Measurements from ENCODE around the gene ACSL4. TPM values are rescaled to one million over a fixed set of nuclear protein-coding genes. Genes with fewer than 3 reads are reported as not detected.

ACSL4 gene
- total RNA-seq, 4 donors from 2014 or later, result 17.9 to 68.7 (median 26.6) TPM

DNA sequence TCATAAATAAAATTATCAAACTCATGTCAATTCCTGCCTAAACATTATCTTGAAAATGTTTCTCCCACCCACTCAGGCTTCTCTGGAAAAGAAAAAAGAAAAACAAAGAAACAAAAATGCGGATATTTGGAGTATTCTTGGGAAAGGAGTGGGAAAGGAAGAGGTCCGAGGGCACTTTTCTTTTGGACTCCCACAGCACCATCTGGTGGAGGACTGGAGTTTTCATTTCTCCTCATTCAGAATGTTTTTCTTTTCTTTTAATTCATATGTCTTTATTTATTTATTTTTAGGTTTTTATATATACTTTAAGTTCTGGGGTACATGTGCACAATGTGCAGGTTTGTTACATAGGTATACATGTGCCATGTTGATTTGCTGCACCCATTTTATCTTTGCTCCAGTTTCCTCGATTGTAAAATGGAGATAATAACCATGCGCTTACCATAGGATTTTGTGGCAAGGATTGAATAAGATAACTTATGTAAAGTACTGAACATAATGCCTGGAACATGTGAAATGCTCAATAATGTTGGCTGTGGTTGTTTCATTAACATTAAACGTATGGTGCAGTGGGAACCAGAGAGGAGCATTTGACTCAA lies 100.1 kb downstream of the ACSL4 start:
- TF ChIP-seq POLR2A (IDR thresholded peaks at IDR 0.05) (no peak), CTCF (IDR thresholded peaks at IDR 0.05) (peak in 2 of 5 experiments; percentile 16 to 29), EP300 (IDR thresholded peaks at IDR 0.05) (no peak)
- H3K27me3 ChIP-seq, result peaks cover 0 to 16% of the 10 kb centered on the region in 2 donors
- no peak for DNase-seq (ENCODE audit: low spot score in 2 of 2)
- no peak overlapping the region for H3K4me3 ChIP-seq
- H3K4me1 ChIP-seq, result no peaks in the 10 kb centered on the region
- 47 to 50% methylated on average over 5 of the region's 5 CpGs for WGBS, 2 donors
- H3K27ac ChIP-seq, result no peak overlapping the region
- H3K36me3 ChIP-seq, result no peaks in the 10 kb centered on the region
- H3K9me3 ChIP-seq, result no peaks in the 10 kb centered on the region

DNA sequence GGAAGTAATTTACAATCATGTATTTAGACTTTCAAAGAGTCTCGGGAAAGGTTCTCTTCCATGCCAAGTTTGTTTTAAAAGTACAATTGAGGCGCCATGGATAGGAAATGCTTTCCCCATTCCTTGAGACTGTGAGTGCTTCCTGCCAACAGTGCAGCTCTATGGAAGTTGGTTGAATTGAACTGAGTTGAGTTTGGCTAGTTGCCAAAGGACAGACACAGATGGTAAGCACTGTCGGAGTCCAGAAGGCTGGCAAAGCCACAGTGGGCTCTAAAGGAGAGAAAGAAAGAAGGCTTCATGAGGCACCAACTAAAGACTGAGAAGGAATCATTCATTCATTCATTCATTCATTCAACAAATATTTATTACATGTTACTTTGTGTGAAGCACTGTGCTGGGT lies 103.7 kb downstream of the ACSL4 start:
- peaks cover 0 to 22% of the 10 kb centered on the region in 2 donors for H3K27me3 ChIP-seq
- no peaks in the 10 kb centered on the region for H3K36me3 ChIP-seq
- H3K9me3 ChIP-seq, result no peaks in the 10 kb centered on the region
- 26 to 36% methylated on average over 3 of the region's 3 CpGs for WGBS, 2 donors
- peaks cover 0 to 10% (median 0%) of the 10 kb centered on the region in 4 donors for H3K4me1 ChIP-seq
- H3K4me3 ChIP-seq, result no peak overlapping the region
- no peak overlapping the region for H3K27ac ChIP-seq
- TF ChIP-seq EP300 (IDR thresholded peaks at IDR 0.05), result no peak
- no peak for TF ChIP-seq CTCF (IDR thresholded peaks at IDR 0.05)
- TF ChIP-seq POLR2A (IDR thresholded peaks at IDR 0.05), result no peak
- no peak for DNase-seq (ENCODE audit: low spot score in 2 of 2)

DNA sequence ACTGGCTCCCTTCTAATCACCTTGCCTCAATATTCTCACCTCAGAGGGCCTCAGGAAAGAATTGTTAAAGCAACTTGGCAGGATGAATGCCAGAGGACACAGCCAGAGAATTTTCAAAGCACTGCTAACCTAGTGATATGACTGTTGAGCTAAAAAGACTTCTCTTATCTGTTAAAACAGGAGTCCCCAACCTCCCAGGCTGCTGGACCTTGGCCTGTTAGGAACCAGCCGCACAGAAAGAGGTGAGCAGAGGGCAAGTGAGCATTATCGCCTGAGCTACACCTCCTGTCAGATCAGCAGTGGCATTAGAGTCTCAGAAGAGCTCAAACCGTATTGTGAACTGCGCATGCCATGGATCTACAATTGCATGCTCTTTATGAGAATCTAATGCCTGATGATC lies 106.4 kb downstream of the ACSL4 start:
- Histone ChIP-seq H3K4me1 (peaks cover 0 to 10% (median 0%) of the 10 kb centered on the region in 4 donors), H3K27ac (no peak overlapping the region), H3K4me3 (no peak overlapping the region), H3K9me3 (no peaks in the 10 kb centered on the region), H3K27me3 (peaks cover 0 to 28% of the 10 kb centered on the region in 2 donors), H3K36me3 (no peaks in the 10 kb centered on the region)
- no peak for TF ChIP-seq POLR2A (IDR thresholded peaks at IDR 0.05)
- no peak for TF ChIP-seq EP300 (IDR thresholded peaks at IDR 0.05)
- TF ChIP-seq CTCF (IDR thresholded peaks at IDR 0.05), result no peak
- WGBS, 2 donors, result 82 to 100% methylated on average over 3 to 4 of the region's 4 CpGs
- DNase-seq (ENCODE audit: low spot score in 2 of 2), result no peak

DNA sequence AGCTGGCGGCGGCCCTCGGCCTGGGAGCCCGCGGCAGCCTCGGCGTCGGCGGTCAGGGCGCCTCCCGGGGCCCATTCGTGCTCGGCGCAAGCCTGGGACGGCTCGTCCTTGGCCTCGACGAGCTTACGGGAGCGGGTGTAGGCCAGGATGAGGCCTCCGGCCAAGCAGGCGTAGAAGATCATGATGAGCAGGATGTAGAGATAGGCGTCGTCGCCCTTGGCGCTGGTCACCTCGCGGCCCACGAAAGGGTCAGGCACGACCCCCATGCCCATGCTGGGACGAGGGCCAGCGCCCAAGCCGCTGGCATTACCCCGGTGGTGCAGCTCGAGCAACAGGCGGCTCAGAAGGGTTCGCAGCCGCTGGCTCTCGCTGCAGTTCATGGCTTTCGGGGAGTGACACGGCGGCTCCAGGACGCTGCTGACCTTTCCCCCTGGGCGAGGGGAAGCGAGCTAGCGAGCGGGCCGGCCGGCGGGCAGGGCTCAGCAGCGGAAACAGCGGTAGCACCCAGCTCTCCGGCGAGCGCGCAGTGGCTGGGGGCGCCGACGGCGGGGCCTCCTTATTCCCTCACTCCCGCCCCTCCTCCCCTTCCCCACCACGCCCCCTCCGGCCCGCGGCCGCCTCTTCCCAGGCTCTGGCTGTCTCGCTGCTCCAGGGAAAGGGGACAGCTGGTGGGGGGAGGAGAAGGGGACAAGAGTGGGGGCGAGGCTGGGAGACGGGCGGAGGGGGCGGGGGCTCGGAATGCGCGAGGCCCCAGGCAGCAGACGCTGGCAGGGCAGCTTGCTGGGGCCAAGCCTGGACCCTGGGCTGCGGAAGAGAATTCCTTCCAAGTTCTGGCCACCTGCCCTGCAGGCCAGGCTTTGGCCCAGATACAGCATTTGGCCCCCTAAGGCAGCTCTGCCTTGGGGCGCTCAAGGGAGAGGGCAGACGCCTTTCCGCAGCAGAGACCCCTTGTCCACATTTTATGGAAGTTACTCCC lies 108.1 kb downstream of the ACSL4 start, which contains the start of gene KCNE5:
KCNE5 (minus strand) TSS at position 532 of the 976 bp plus-strand sequence; CDS start at position 380, 152 bp downstream.
- Histone ChIP-seq H3K27me3 (peaks cover 0 to 24% of the 10 kb centered on the region in 2 donors), H3K27ac (no peak within 1 kb of the TSS), H3K36me3 (no peaks in the 10 kb centered on the region), H3K4me3 (peak within 1 kb of the TSS; percentile 2 to 45 (median 17)), H3K9me3 (no peaks in the 10 kb centered on the region), H3K4me1 (peaks cover 0 to 10% (median 0%) of the 10 kb centered on the region in 4 donors)
- WGBS, 2 donors, result 50 to 66% methylated on average over 6 to 58 of the region's 79 CpGs
- DNase-seq (ENCODE audit: low spot score in 2 of 2), result no peak
- TF ChIP-seq CTCF (IDR thresholded peaks at IDR 0.05), result no peak
- no peak for TF ChIP-seq EP300 (IDR thresholded peaks at IDR 0.05)
- TF ChIP-seq POLR2A (IDR thresholded peaks at IDR 0.05), result no peak
